ENCODE results near the gene ALDH16A1. TPM values are rescaled to one million over a fixed set of nuclear protein-coding genes. Genes with fewer than 3 reads are reported as not detected.
"Not testable (repeated sequence)": the region's sequence is repeated elsewhere in the genome, so short reads cannot be mapped to it uniquely, and the experiment has no call there.

The ALDH16A1 gene
- polyA plus RNA-seq, 1 donor: 27.5 TPM

DNA sequence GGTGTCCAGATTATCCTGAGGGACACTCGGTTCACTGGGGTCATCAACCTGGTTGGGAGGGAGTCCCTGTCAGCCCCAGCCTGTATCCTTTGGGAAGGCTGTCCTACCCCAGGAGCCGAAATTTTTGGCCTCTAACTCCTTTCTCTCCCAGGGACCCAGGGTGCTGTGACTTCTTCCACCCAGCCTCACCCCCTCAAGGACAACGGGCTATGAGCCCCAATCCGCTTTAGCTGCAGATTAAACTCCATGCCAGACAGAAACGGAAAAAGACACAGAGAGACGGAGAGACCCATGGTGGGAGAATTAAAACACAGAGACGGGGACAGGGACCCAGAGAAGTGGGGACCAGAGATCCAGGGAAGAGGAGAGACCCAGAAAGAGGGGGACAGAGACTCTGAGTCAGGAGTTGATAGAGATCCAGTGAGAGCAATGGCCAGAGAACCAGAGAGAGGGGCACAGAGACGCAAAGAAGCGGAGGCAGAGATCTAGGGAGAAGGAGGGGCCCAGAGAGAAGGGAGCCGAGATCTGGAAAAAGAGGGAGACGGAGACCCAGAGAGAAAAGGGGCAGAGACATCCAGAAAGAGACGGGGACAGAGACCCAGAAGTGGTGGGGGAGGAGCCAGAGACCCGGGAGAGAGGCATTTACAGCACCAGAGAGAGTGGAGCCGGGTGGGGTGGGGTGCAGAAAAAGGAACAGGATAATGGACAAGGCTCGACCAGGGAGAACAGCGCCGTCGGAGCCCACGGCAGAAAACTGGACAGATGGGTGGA, 12.4 kb upstream of the ALDH16A1 start:
- H3K27ac ChIP-seq (ENCODE audit: low read length): no peak overlapping the region
- DNase-seq: no peak
- no peak overlapping the region for H3K4me3 ChIP-seq (ENCODE audit: low read length)
- H3K4me1 ChIP-seq (ENCODE audit: control insufficient read depth, insufficient read depth, low read length): peaks cover 2% of the 10 kb centered on the region
- H3K9me3 ChIP-seq (ENCODE audit: control insufficient read depth, low read depth, low read length): no peaks in the 10 kb centered on the region
- peaks cover 69% of the 10 kb centered on the region for H3K27me3 ChIP-seq (ENCODE audit: control insufficient read depth, insufficient read depth, low read length)
- WGBS (ENCODE audit: insufficient coverage, low lambda C conversion rate): 23% methylated on average over 4 of the region's 19 CpGs
- no peaks in the 10 kb centered on the region for H3K36me3 ChIP-seq (ENCODE audit: control insufficient read depth, insufficient read depth, low read length)

DNA sequence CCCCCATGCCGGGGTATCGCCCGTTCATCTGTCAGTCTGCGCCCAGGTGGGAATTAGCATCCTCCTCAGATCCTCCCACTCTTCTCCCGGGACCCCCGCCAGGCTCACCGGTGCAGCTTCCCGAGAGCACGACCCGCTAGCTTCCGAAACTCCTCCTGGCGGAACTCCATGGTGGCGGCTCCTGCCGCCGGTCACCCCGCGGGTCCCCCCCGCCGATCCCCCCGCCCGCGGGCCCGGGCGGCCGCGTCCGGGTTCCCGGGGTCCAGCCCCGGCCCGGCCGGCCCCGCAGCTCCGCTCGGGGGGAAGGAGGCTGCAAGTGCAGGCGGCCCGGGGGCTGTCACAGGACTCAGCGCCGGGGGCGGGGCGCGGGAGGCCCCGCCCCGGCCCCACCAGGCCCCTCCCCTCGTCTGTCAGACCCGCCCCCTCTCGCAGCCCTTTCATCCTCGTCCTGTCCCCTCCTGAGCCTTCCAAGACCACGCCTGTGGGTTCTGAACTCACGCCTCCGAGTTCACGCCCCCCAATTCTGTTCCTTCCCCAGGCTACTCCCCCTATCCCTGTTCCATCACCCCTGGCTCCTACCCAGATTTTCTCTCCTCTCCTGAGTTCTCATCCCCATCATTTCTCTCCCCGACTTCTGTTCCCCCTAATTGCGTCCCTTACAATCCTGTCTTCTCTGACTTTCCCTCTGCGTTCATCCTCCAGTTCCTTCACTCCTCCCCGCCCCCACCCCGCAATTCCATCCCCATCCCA, 11.6 kb upstream of the ALDH16A1 start, which contains the start of gene SLC17A7:
SLC17A7 (minus strand) TSS at position 318 of the 750 bp plus-strand sequence; CDS start at position 170, 148 bp downstream.
- peaks cover 2% of the 10 kb centered on the region for H3K4me1 ChIP-seq (ENCODE audit: control insufficient read depth, insufficient read depth, low read length)
- H3K36me3 ChIP-seq (ENCODE audit: control insufficient read depth, insufficient read depth, low read length): peaks cover 1% of the 10 kb centered on the region
- DNase-seq: no peak
- H3K27ac ChIP-seq (ENCODE audit: low read length): no peak within 1 kb of the TSS
- no peaks in the 10 kb centered on the region for H3K9me3 ChIP-seq (ENCODE audit: control insufficient read depth, low read depth, low read length)
- H3K27me3 ChIP-seq (ENCODE audit: control insufficient read depth, insufficient read depth, low read length): peaks cover 62% of the 10 kb centered on the region
- WGBS (ENCODE audit: insufficient coverage, low lambda C conversion rate): 25% methylated on average over 4 of the region's 56 CpGs
- H3K4me3 ChIP-seq (ENCODE audit: low read length): no peak within 1 kb of the TSS

DNA sequence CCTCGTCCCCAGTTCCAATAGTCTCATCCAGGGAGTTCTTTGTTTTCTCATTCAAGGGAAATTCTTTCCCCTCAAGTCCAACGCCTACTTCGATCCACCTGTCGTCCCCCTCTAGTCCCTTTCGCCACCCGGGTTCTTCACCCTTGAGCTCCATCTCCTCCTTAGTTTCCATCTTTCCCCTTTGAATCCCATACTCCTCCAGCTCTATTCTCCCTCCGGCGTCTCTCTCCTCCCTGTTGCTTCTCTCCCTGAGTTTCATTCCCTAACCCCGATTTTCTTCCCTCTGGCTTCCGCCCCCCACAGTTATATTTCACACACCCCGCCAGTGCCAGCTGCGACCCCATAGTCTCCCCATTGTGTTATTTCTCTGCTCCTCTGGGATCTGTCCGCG, 11.1 kb upstream of the ALDH16A1 start:
- Histone ChIP-seq H3K27ac (ENCODE audit: low read length) (no peak overlapping the region), H3K36me3 (ENCODE audit: control insufficient read depth, insufficient read depth, low read length) (peaks cover 6% of the 10 kb centered on the region), H3K4me3 (ENCODE audit: low read length) (no peak overlapping the region), H3K9me3 (ENCODE audit: control insufficient read depth, low read depth, low read length) (no peaks in the 10 kb centered on the region), H3K4me1 (ENCODE audit: control insufficient read depth, insufficient read depth, low read length) (peaks cover 2% of the 10 kb centered on the region), H3K27me3 (ENCODE audit: control insufficient read depth, insufficient read depth, low read length) (peaks cover 56% of the 10 kb centered on the region)
- DNase-seq: no peak
- WGBS (ENCODE audit: insufficient coverage, low lambda C conversion rate): 34% methylated on average over 7 of the region's 14 CpGs

DNA sequence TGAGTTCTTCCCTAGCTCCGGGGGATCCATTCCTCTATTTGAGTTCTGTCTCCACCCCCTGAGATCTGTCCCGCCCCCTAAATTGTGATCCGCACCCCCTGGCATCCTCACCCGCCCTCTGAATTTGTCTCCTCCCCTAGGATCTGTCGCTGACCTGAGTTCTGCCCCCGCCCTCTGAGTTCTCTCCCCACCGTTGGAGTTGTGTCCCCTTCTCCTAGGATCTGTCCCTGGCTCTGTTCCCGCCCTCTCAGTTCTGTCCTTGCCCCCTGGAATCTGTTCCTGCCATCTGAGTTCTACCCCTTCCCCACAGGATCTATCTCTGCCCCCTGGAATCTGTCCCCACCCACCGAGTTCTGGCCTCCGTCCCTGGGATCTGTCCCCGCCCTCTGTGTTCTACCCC, 10.7 kb upstream of the ALDH16A1 start:
- peaks cover 52% of the 10 kb centered on the region for H3K27me3 ChIP-seq (ENCODE audit: control insufficient read depth, insufficient read depth, low read length)
- peaks cover 2% of the 10 kb centered on the region for H3K4me1 ChIP-seq (ENCODE audit: control insufficient read depth, insufficient read depth, low read length)
- peaks cover 9% of the 10 kb centered on the region for H3K36me3 ChIP-seq (ENCODE audit: control insufficient read depth, insufficient read depth, low read length)
- no peak for DNase-seq
- no peak overlapping the region for H3K4me3 ChIP-seq (ENCODE audit: low read length)
- no peaks in the 10 kb centered on the region for H3K9me3 ChIP-seq (ENCODE audit: control insufficient read depth, low read depth, low read length)
- no peak overlapping the region for H3K27ac ChIP-seq (ENCODE audit: low read length)
- WGBS (ENCODE audit: insufficient coverage, low lambda C conversion rate): 8% methylated on average over 2 of the region's 11 CpGs

DNA sequence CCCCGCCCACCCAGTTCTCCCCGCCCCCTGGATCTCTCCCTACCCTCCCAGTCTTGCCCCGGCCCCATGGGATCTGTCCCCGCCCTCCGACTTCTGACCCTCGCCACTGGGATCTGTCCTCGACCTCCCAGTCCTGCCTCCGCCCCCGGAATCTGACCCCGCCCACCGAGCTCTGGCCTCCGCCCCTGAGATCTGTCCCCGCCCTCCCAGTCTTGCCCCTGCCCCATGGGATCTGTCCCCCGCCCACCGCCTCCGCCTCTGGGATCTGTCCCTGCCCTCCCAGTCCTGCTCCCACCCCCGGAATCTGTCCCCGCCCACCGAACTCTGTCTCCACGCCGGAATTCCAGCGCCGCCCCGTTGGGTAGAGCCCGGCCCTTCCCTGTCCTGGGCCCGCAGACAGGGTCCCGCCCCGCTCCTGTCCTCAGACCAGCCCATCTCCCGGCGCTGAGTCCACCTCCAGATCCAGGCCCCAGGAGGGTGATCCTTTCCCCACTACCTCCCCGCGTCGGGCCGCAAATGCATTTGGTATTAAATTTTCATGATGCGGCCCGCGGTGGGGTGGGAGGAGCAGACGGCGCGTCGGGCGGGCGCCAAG, 10.2 kb upstream of the ALDH16A1 start:
- Histone ChIP-seq H3K27me3 (ENCODE audit: control insufficient read depth, insufficient read depth, low read length) (peaks cover 47% of the 10 kb centered on the region), H3K9me3 (ENCODE audit: control insufficient read depth, low read depth, low read length) (no peaks in the 10 kb centered on the region), H3K36me3 (ENCODE audit: control insufficient read depth, insufficient read depth, low read length) (peaks cover 10% of the 10 kb centered on the region), H3K4me1 (ENCODE audit: control insufficient read depth, insufficient read depth, low read length) (peaks cover 2% of the 10 kb centered on the region), H3K27ac (ENCODE audit: low read length) (peak overlapping the region; percentile 58), H3K4me3 (ENCODE audit: low read length) (peak overlapping the region; percentile 65)
- peak; percentile 89 to 90 for DNase-seq
- no CpG with 5 or more reads among the region's 43 CpGs for WGBS (ENCODE audit: insufficient coverage, low lambda C conversion rate)

DNA sequence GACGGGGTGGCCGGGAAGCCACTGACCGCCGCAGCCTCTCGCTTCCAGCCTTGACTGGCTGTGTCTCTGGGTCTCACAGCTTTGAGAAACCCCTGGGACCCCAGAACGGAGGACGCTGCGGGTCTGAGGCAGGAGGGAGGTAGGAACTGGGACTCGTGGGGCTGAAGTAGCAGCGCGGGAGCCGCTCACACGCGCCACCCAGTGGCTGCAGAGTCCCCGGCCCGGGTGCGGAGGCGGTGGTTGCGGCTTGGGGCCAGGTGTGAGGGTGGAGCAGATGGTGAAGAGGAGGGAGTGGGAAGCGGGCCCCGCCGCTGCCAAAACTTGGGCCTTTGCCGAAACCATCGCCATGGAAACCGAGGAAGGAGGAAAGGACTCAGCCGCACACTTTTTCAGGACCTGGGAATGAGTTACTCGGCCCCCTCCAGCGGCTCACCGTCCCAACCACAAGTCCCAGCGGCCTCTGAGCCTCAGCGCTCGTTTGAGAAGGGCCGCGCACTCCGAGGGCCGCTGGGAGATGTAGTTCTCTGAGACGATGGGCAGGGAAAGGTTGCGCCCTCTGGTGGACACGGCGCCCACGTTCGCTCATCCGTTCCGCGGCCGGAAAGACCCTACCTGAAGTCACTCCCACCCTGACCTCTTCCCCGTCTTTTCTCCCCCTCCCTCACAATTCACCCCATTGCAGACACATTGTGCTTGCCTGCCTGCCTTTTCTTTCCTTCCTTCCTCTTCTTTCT, 9.5 kb upstream of the ALDH16A1 start:
- 0% methylated on average over 5 of the region's 47 CpGs for WGBS (ENCODE audit: insufficient coverage, low lambda C conversion rate)

DNA sequence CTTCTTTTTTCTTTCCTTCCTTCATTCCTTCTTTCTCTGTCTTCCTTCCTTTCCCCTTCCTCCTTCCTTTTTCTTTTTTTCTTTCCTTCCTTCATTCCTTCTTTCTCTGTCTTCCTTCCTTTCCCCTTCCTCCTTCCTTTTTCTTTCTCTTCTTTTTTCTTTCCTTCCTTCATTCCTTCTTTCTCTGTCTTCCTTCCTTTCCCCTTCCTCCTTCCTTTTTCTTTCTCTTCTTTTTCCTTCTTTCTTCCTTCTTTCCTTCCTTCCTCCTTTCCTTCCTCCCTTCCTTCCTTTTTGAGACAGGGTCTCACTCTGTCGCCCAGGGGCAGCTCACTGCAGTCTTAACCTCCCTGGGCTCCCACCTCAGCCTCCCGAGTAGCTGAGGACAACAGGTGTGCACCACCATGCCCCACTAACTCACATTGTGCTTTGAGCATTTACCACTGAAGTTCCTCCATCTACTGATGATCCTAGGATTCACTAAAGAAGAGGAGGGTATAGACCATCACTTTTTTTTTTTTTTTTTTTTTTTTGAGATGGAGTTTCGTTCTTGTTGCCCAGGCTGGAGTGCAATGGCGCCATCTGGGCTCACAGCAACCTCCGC, 8.8 kb upstream of the ALDH16A1 start:
- 29% methylated on average over 1 of the region's 5 CpGs for WGBS (ENCODE audit: insufficient coverage, low lambda C conversion rate)
- H3K4me1 ChIP-seq (ENCODE audit: control insufficient read depth, insufficient read depth, low read length); DNase-seq; H3K4me3 ChIP-seq (ENCODE audit: low read length); H3K9me3 ChIP-seq (ENCODE audit: control insufficient read depth, low read depth, low read length); H3K27ac ChIP-seq (ENCODE audit: low read length): not testable (repeated sequence)
- Histone ChIP-seq H3K36me3 (ENCODE audit: control insufficient read depth, insufficient read depth, low read length) (peaks cover 18% of the 10 kb centered on the region), H3K27me3 (ENCODE audit: control insufficient read depth, insufficient read depth, low read length) (peaks cover 34% of the 10 kb centered on the region)

More for the DNA sequence above, 9.5 kb upstream of the ALDH16A1 start:
- peaks cover 2% of the 10 kb centered on the region for H3K4me1 ChIP-seq (ENCODE audit: control insufficient read depth, insufficient read depth, low read length)
- DNase-seq: peak; percentile 94 to 97
- H3K9me3 ChIP-seq (ENCODE audit: control insufficient read depth, low read depth, low read length): no peaks in the 10 kb centered on the region
- peak overlapping the region; percentile 58 for H3K27ac ChIP-seq (ENCODE audit: low read length)
- H3K27me3 ChIP-seq (ENCODE audit: control insufficient read depth, insufficient read depth, low read length): peaks cover 40% of the 10 kb centered on the region
- H3K4me3 ChIP-seq (ENCODE audit: low read length): peak overlapping the region; percentile 65
- H3K36me3 ChIP-seq (ENCODE audit: control insufficient read depth, insufficient read depth, low read length): peaks cover 15% of the 10 kb centered on the region

DNA sequence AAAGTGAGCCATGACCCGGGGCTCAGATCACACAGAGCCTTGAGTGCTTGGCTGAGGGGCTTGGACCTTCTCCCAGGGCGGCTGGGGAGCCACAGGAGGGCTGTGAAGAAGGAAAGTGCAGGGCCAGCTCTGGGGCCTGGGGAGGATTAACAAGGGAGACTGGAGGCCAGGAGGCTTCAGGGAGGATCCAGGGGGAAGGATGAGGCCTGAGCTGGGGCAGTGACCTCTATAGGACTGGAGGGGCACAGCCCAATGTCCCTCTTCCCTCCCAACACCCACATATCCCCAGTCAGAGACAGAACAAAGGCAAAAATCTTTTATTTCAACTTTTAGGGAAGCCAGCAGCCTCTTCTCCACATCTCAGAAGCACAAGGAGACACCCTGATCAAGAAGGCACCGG, 7.0 kb upstream of the ALDH16A1 start:
- Histone ChIP-seq H3K27me3 (ENCODE audit: control insufficient read depth, insufficient read depth, low read length) (peaks cover 16% of the 10 kb centered on the region), H3K36me3 (ENCODE audit: control insufficient read depth, insufficient read depth, low read length) (peaks cover 20% of the 10 kb centered on the region), H3K4me3 (ENCODE audit: low read length) (no peak overlapping the region), H3K4me1 (ENCODE audit: control insufficient read depth, insufficient read depth, low read length) (peaks cover 2% of the 10 kb centered on the region), H3K27ac (ENCODE audit: low read length) (no peak overlapping the region), H3K9me3 (ENCODE audit: control insufficient read depth, low read depth, low read length) (no peaks in the 10 kb centered on the region)
- no CpG with 5 or more reads among the region's 3 CpGs for WGBS (ENCODE audit: insufficient coverage, low lambda C conversion rate)
- no peak for DNase-seq

DNA sequence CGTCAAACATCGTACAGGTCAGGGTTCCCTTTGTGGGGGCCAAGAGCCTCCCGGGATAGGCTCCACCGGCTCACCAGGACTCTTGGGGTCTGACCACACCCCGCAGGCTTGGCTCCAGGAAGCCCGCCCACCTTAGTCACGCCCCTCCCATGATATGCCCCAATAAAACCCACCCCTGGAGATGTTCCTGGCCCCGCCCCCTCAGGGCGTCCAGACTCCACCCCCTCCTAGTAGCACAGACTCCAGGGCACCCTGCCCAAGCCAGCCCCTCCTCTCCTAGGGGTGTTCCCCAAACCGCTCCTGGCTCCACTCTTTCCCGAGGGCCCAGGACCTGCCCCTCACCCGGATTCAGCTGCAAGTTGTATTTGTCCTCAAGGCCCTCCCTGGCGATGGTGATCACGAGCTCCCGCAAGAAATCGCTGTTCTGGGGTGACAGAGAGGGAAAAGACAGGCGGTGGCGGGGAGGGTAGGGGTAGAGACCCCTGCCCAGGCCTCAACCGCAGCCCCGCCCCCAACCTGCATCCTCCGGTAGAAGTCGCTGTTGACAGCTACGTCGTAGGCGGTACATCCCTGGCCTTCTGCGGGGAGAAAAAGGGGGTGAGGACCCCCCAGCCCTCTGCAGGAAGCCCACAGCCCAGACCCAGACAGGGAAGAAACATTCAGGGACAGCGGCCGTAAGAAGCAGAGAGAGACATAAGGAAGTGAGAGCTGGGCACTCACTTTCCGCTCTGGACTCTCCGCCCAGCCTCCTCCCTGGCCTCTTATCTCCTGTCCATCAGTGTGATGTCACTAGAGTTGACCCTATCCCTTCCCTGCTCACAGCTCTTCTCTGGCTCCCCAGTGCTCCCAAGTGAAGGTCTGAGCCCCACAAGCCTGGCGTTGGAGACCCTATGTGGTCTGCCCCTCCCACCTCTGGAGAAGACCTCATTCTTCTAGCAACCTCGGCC, 5.3 kb upstream of the ALDH16A1 start:
- H3K27me3 ChIP-seq (ENCODE audit: control insufficient read depth, insufficient read depth, low read length): peaks cover 2% of the 10 kb centered on the region
- DNase-seq: no peak
- H3K36me3 ChIP-seq (ENCODE audit: control insufficient read depth, insufficient read depth, low read length): peaks cover 20% of the 10 kb centered on the region
- peaks cover 3% of the 10 kb centered on the region for H3K4me1 ChIP-seq (ENCODE audit: control insufficient read depth, insufficient read depth, low read length)
- H3K9me3 ChIP-seq (ENCODE audit: control insufficient read depth, low read depth, low read length): no peaks in the 10 kb centered on the region
- no peak overlapping the region for H3K27ac ChIP-seq (ENCODE audit: low read length)
- WGBS (ENCODE audit: insufficient coverage, low lambda C conversion rate): 67% methylated on average over 1 of the region's 32 CpGs
- no peak overlapping the region for H3K4me3 ChIP-seq (ENCODE audit: low read length)
